NCI-H1048 (cell line): ENCODE measurements around the gene CBFA2T2.
A peak's percentile ranks its signal among the peaks of the same experiment; 100 is the strongest.

Experiments used
- DNase-seq: peaks from one replicate; lab custom pipeline; 2025; lab: John Stamatoyannopoulos, UW

CBFA2T2 gene

DNA sequence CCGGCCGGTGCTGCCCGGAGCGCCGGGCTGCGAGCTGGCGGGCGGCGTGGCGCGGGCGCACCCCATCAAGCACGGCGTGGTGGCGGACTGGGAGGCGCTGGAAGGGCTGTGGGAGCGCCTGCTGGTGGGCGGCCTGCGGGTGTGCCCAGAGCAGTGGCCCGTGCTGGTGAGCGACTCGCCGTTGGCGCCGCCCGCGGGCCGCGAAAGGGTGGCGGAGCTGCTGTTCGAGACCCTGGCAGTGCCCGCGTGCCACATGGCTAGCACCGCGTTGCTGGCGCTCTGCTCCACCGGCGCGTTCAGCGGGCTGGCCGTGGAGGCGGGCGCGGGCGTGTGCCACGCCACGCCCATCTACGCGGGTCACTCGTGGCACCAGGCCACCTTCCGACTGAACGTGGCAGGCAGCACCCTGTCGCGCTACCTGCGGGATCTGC lies 177.4 kb downstream of the CBFA2T2 start:
- no peak for DNase-seq

DNA sequence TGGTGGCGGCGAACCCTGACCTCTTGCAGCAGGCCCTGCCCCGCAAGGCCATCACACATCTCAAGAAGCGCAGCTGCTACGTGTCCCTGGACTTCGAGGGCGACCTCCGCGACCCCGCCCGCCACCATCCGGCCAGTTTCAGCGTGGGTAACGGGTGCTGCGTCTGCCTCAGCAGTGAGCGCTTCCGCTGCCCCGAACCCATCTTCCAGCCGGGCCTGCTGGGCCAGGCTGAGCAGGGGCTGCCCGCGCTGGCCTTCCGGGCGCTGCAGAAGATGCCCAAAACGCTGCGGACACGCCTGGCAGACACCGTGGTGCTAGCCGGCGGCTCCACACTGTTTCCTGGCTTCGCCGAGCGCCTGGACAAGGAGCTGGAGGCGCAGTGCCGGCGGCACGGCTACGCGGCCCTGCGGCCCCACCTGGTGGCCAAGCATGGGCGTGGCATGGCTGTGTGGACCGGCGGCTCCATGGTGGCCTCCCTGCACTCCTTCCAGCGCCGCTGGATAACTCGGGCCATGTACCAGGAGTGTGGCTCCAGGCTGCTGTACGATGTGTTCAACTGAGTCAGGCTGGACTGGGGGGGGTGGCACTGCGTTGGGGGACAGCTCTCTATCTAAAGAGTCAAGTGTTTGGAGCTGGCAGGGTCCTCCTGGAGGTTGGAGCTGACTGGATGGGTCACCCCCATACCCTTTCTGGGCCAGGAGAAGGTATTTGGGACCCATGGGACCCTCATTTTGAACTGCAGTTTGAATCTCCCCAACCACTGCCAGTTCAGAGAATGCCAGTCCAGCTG lies 178.0 kb downstream of the CBFA2T2 start:
- DNase-seq, result no peak

DNA sequence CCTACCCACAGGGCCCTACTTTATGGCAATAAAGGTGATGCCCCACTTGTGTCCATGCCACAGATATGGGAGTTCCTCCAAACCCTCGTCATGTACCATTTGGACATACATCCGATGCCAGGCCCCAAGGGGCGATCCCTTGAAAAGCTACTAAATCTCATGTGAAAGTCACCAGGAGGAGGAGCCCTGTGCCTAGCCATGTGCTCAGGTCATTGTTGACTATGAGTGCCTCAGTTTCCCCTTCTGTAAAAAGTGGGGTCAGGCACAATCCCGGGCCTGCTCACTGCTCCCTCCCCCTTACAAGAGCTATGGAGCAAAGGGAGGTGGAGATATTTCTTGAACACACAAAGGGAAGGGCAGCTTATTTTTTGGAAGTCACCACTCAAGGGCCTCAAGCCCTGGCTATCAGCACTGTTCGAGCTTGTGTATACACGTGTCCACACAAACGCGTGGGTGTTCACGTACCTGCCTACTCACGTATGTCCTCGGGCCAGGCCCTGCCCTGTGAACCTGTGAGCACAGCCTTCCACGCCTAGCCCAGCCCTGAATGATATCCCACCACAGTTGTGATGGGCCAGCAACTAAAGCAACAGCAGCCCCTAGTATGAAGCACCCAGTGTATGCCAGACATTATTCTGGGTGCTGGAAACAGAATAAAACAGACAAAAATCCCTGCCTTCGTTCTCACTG lies 178.7 kb downstream of the CBFA2T2 start:
- DNase-seq, result no peak

DNA sequence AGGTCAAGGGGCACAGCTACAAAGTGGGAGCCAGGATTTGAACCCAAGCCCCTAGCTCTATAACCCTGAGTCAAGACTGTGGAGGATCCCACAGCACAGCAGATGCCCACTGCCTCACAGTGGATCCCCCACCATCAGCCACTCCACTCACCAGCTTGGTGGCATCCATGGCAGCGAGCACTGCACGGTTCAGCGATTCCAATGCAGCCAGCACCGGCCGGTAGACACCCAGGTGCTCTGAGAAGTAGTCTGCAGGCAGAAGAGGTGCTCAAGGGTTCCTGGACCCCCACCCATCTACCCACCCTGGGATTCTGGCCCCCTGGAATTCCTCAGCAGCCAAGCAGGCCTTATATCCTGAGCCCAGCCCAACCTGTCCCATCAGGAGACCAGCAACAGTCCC lies 179.3 kb downstream of the CBFA2T2 start:
- no peak for DNase-seq

DNA sequence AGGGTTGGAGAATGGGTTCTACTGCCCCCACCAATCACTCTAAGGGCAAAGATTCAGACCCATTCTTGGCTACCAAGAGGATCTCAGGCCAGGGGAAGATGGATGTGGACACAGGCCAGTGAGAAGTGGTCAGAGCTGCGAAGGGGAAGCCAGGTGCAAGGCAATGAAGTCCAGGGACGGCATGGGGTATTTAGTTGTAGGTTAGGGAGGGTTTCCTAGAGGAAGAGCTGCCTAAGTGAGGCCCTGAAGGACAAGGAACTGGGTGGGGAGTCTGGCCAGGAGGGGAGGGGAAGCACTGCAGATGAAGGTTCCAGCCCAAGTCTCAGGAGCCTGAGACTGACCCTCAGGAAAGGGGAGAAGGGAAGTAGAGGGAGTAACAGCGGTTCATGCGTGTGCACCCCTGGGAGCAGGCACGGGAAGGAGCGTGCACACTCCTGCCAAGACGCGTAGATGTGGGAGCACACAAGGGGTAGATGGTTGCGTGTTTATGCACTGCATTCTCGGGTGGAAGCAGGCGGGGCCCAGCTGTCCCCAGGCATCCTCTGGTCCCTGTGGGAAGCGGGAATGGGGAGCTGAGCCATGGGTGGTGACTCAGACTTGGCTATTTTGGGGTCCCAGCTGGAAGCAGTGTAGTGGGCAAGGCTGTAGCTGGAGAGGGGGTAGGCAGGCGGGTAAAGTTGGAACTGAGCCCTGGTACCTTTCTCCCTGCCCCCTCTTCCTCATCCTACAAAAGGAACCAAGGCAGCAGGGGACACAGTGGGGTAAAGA lies 180.2 kb downstream of the CBFA2T2 start:
- DNase-seq, result no peak

DNA sequence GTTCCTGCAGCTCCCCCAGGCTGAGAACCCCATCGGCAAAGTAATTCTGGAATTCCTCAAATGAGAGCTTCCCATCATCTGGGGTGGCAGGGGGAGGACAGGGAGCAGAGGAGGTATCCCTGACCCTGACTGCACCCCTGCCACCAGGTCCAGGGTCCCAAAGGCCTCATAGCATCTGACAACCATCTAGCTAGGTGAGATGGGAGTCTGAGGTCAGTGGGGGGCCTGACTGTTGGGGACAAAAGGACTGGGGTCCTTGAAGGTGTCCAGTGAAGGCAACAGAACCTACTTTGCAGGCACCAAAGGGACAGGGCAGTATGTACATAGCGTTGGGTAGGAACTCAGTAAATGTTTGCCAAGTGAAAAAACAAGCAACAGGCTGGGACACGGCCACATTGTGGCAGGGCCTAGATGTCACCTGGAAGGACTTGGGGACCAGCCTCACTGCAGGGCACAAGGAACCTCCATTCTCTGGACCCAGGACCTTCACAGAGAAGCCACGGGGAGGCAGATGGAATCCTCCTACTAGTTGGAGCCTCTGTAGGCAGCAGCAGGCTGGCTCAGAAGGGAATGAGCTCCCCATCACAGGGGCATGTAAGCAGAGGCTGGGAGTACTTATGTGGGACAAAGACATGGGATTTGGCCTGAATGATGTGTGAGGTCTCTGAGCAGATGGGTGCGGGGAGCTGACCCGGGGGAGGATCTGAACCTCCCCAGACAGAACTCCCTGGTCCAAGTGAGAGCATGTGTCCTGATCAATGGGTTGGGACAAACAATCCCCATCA lies 181.0 kb downstream of the CBFA2T2 start:
- DNase-seq, result no peak

DNA sequence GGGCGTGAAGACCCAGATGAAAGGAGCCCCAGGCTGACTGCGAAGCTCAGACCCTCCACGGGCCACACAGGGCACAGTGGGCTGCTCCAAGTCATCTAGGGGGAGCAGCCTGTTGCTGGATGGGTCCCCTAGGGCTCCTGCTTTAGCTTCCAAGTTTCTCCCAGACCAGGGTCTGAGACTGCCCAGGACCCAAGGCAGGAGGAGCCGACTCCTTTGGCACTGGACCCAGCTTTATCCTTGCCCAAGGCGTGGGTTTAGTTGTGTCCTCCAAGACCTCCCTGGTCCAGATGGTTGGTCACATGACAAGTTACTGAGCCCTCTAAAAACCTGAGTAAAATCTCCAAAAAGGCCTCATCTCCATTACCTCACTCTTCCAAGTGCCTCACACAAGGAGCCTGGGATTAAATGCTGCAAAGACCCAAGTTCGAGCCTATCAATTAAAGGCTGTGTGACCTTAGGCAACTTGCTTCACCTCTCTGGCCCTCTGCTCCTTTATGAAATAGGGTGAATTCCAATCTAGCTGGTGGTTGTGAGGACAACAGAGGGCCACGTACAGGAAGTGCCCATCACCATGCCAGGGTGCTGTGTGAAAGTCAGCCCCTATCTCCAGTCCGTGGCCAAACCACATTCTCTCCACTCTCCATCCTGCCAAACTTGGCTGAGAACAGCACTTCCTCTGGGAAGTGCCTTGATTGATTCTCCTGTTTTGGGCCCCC lies 181.8 kb downstream of the CBFA2T2 start:
- no peak for DNase-seq

DNA sequence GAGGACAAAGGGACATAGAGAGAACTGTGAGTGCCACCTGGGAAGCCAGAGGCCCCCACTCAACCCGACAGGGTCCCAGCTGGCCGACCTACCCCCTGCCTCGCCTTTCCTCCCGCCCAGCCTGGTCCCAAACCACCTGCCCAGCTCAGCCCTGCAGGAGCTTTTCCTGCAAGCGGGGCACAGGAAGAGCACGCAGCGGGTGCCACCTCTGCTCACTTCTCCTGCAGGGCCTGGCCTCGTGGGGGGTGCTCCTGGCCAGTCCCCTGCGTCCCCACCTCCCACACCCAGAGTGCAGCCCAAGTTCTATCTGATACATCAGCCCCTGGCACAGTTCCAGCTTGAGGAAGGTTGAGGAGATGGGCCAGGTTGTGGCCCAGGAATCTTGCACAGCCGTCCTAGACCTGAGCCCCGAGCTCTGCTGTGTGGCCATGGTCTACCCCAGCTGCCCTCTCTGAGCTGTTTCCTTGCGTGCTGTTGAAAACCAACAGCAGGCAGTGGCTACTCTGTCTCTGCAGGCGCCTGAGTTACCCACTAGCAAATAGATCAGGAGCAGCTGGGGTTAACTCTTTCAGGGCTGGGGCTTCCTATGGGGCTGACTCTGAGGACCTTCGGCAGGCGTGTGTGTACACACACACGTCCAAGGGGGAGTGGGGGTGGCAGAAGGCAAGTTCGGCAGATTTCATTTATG lies 182.7 kb downstream of the CBFA2T2 start:
- no peak for DNase-seq

DNA sequence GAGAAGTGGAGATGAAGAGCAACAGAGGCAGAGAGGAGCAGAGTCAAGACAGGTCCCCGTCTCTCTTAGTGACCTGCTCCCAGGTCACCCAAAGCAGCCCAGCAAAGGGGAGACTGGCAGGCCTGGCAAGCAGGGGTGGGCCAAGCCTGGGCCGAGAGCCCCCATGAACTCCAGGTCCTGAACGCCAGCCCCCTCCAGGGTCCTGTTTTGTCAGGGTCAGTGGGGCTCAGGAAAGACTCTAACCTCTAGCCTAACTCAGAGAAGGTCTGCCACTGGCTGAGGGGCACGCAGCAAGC lies 183.2 kb downstream of the CBFA2T2 start:
- DNase-seq, result no peak

DNA sequence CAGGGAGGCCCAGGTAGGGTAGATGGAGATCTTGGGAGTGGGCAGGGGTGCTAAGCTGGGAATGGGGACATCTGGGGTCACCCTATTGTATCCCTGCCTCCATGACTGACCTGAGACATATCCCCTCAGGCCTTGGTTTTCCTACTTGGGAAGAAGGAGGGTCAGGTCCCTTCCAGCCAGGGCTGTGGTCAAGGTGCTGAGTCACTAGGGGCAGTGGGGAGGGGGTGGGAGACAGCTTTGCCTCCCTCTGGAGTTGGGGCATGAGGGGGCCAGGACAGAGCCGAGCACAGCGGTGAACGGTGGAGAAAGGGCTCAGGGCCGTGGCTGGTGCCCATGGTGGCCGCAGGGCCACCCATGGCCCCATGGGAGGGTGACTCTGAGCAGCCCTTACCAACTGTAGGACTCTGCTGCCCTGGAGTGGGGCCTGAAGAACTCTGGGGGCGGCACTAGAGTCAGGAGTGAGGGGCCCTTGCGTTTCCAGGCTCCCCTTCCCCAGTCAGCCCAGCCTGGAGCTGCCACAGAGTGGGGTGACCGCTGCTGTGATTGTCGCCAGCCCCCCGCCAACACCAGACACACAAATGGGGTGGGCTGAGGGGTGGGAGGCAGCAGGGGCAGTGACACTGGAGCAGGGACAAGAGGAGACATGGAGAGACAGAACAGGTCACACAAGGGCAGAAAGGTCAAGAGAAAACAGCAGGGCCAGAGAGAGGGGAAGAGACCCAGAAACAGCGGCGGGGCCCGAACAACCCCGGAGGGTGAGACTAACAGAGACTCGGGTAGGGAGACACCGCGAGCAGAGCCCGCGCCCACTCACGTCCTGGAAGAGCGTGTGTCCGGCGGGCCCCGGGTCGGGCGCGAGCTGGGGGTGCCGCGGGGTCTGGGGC lies 183.8 kb downstream of the CBFA2T2 start:
- DNase-seq, result no peak

DNA sequence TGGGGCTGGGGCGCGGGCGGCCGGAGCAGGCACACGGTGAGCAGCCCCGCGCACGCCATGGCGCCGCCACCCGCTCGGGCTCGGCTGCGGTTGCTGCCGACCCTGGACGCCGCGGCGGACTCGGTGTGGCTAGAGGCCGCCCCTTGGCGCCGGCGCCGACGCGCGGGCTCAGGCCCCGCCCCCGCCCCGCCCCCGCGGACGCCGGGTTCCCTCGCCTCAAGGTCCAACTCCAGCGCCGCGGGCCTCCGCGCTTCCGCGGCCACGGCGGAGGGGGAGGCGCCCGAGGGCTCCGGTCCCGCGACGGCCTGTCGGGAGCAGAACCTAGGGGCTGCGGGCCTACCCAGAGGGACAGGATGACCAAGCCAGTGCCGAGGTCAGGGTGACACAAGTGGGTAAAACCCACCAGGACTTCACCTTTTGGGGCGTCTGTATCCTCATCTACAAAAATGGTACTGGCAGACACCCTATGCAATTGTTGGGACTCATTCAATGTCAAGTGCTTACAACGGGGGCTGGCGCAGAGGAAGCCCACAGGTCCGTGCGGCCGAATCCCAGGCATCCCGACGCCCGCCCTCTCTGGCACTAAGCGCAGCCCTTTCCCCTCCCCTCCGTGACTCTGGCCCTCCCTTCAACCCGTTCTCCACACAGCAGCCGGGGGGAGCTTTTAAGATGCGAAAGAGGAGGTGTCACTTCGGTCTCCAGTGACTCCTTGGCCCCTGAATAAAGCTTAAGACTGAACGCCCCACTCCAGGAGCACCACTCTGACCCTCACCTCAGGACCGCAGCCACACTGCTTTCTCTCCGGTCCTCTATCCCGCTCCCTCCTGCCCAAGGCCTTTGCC lies 184.6 kb downstream of the CBFA2T2 start, which contains the start of gene NECAB3:
TSS of gene NECAB3 (minus strand) at position 135 of the 842 bp plus-strand sequence. CDS start at position 59, 76 bp downstream.
- DNase-seq, result peak; percentile 44

DNA sequence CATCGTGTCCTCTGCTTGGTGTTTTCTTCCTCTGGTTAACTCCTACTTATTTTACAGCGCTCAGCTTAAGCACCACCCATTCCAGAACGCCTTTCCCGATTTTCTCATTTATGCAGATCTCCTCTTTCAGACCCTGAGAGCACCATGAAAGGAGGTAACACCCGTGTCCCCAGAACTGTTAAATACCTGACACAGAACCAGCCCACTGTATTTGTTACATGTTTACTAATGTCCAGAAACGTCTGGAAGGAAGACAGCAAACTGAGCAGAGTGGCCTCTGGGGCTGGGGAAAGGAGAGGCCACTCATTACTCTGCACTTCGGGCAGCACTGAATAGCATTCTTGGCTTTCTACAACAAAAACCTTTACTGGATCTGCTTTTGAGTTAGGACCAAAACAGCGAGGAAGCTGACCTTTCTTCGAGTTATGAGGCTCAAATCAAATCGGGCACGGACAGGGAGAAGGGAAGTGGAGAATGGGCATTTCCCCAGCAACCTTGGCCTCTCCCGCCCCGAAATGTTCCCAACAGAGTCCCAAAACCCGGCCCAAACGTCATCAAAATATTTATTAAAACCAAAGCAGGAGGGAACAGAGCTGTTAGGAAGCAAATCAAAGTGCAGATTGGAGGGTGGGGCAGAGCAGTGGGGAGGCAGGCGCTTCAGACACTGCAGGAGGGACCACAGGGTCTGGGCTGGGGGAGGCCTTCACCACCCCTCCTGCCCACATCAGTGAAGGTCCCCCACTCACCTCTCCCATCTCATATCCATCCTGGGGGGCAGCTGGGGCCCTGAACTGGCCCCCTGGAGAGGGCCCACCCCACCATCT lies 185.5 kb downstream of the CBFA2T2 start:
- no peak for DNase-seq

DNA sequence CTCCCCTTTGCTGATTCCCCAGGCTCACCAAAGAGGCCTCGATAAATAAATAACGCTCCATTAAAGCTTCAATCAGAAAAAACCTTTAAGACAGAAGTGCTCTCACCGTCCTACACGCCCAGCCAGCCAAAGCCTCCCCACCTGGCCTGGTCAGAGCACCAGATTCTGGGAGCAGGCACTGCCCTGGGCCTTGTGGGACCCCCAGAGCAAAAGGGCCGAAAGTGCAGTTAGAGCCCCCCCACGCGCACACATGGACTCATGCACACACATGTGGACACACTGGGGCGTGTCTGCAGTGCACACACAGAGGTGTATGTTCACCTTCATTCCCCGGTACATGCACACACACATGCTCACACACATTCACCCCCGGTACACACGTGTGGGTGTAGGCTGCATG lies 186.2 kb downstream of the CBFA2T2 start:
- DNase-seq, result no peak

DNA sequence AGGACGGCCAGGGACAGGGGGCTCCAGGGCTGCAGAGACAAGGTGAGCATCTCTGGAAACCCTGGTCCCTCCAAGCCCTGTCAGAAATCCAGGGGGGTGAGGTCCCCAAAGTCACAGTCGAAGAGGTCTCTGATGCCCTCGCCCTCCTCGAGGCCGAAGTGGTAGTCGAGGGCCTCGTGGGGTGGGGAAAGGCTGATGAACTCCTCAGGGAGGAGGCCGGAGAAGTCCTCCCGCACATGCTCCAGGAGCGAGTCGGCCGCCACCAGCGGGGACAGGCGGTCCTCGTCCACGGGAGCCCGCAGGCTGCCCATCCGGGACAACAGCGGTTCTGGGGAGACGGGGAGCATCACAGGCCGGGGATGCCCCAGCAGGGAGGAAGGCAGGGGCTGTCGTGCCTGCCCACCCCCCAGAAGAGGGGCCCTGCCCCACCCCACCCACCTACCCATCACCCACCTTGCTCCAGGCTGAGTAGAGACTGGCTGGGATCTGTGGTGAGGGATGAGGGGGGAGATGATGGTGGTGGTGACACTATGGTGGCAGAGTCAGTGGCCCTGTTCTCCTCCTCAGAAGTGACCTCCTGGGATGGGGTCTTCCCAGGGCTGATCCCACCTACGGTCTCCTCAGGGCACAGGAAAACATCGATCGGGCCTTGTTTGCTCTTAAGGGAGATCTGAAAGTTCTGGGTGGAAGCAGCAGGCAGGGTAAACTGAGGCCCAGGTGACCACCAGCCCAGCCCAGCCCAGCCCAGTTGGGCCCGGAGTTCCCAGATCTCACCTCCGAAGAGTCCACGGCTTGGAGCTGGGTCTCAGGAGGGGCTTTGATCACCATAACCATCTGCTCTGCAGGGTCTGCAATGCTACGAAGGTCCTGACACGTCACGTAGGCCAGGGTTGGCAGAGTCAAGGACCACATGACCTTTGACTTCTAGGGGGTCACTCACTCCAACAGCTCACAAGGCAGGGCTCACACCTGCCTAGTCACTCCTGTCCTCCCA lies 187.1 kb downstream of the CBFA2T2 start:
- no peak for DNase-seq

DNA sequence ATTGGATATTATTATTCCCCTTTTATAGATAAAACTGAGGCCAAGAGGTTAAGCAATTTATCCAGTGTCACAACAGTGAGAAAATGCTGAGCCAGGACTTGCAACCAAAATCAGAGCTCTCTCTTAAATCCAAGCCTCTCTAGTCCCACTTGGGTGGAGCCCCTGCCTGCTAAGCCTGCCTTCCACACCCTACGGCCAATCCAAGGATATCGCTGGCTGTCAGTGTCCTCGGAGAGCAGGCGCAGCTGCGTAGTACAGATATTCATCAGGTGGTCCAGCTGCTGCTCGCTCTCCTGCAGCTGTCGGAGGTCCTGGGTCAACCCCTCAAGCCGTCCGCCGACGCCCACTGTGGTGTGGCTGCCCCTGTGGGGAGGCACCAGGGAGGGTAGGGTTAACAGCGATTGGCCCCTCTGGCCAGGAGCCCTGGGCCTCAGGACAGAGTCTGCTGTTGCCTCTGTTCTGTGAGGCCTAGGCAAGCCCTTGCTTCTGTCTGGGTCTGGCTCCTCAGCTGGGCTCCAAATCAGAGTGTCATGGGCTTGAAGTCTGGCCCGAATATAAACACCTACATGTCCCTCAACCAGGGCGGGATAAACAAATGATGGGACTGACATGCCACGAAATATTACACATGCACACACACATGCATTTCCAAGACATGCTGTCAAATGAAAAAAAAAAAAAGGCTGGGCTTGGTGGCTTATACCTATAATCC lies 188.3 kb downstream of the CBFA2T2 start:
- no peak for DNase-seq
